Mucosa of stomach (tissue), 1 donor: ENCODE results near the gene PNCK.

Experiments used
- H3K27me3 ChIP-seq: one replicate; pipeline ENCODE4 v1.7.0; 2013; ENCODE audit warnings: mild to moderate bottlenecking, low read length; ENCODE audit not compliant: control insufficient read depth, insufficient read depth
- H3K36me3 ChIP-seq: one replicate; pipeline ENCODE4 v1.7.0; 2013; ENCODE audit warnings: low read length; ENCODE audit not compliant: control insufficient read depth, insufficient read depth
- H3K4me1 ChIP-seq: one replicate; pipeline ENCODE4 v1.7.0; 2013; ENCODE audit warnings: mild to moderate bottlenecking, low read length; ENCODE audit not compliant: control insufficient read depth, insufficient read depth
- H3K4me3 ChIP-seq: one replicate; pipeline ENCODE4 v1.7.0; 2013; ENCODE audit warnings: low read length
- H3K9ac ChIP-seq: one replicate; pipeline ENCODE4 v1.7.0; 2013; ENCODE audit warnings: mild to moderate bottlenecking, low read length, moderate library complexity
- H3K9me3 ChIP-seq: one replicate; pipeline ENCODE4 v1.7.0; 2013; ENCODE audit warnings: mild to moderate bottlenecking, low read length, moderate library complexity; ENCODE audit not compliant: control insufficient read depth
- donor health status: Pancreatic carcinoma.

Gene PNCK

GRCh38 chrX:153671589-153672530 lies 1.8 kb downstream of the PNCK start:
- H3K9me3 ChIP-seq, result no peaks in the 10 kb centered on the region
- H3K4me1 ChIP-seq, result no peaks in the 10 kb centered on the region
- H3K27me3 ChIP-seq, result peaks cover 13% of the 10 kb centered on the region
- H3K9ac ChIP-seq, result no peak overlapping the region
- H3K36me3 ChIP-seq, result no peaks in the 10 kb centered on the region
- no peak overlapping the region for H3K4me3 ChIP-seq

- peaks cover 13% of the 10 kb centered on the region for H3K27me3 ChIP-seq
- no peaks in the 10 kb centered on the region for H3K36me3 ChIP-seq
Measured at GRCh38 chrX:153670748-153671588, 2.6 kb downstream of the PNCK start.

GRCh38 chrX:153669901-153670731 lies 3.5 kb downstream of the PNCK start:
- H3K27me3 ChIP-seq, result peaks cover 13% of the 10 kb centered on the region
- no peaks in the 10 kb centered on the region for H3K9me3 ChIP-seq
- no peaks in the 10 kb centered on the region for H3K36me3 ChIP-seq
- no peaks in the 10 kb centered on the region for H3K4me1 ChIP-seq
- no peak overlapping the region for H3K9ac ChIP-seq
- H3K4me3 ChIP-seq, result no peak overlapping the region

More at GRCh38 chrX:153670748-153671588, 2.6 kb downstream of the PNCK start:
- H3K9me3 ChIP-seq, result no peaks in the 10 kb centered on the region
- H3K4me3 ChIP-seq, result no peak overlapping the region
- no peak overlapping the region for H3K9ac ChIP-seq
- H3K4me1 ChIP-seq, result no peaks in the 10 kb centered on the region

GRCh38 chrX:153669174-153669890 lies 4.3 kb downstream of the PNCK start:
- H3K9ac ChIP-seq, result no peak overlapping the region
- no peaks in the 10 kb centered on the region for H3K36me3 ChIP-seq
- no peak overlapping the region for H3K4me3 ChIP-seq
- no peaks in the 10 kb centered on the region for H3K9me3 ChIP-seq
- H3K4me1 ChIP-seq, result no peaks in the 10 kb centered on the region
- peaks cover 12% of the 10 kb centered on the region for H3K27me3 ChIP-seq

GRCh38 chrX:153668423-153669173 lies 5.0 kb downstream of the PNCK start:
- Histone ChIP-seq H3K36me3 (no peaks in the 10 kb centered on the region), H3K4me1 (no peaks in the 10 kb centered on the region), H3K27me3 (peaks cover 8% of the 10 kb centered on the region), H3K4me3 (no peak overlapping the region), H3K9ac (no peak overlapping the region), H3K9me3 (no peaks in the 10 kb centered on the region)

GRCh38 chrX:153667956-153668396 lies 5.6 kb downstream of the PNCK start:
- H3K4me3 ChIP-seq, result no peak overlapping the region
- H3K27me3 ChIP-seq, result peaks cover 5% of the 10 kb centered on the region

GRCh38 chrX:153667281-153667955 lies 6.2 kb downstream of the PNCK start:
- no peaks in the 10 kb centered on the region for H3K4me1 ChIP-seq
- peaks cover 3% of the 10 kb centered on the region for H3K27me3 ChIP-seq
- H3K36me3 ChIP-seq, result no peaks in the 10 kb centered on the region
- no peak overlapping the region for H3K4me3 ChIP-seq
- no peaks in the 10 kb centered on the region for H3K9me3 ChIP-seq
- H3K9ac ChIP-seq, result no peak overlapping the region

More at GRCh38 chrX:153667956-153668396, 5.6 kb downstream of the PNCK start:
- H3K4me1 ChIP-seq, result no peaks in the 10 kb centered on the region
- no peaks in the 10 kb centered on the region for H3K36me3 ChIP-seq
- no peak overlapping the region for H3K9ac ChIP-seq
- H3K9me3 ChIP-seq, result no peaks in the 10 kb centered on the region

- Histone ChIP-seq H3K4me1 (no peaks in the 10 kb centered on the region), H3K9me3 (no peaks in the 10 kb centered on the region), H3K4me3 (no peak overlapping the region), H3K27me3 (peaks cover 8% of the 10 kb centered on the region), H3K36me3 (no peaks in the 10 kb centered on the region), H3K9ac (no peak overlapping the region)
Measured at GRCh38 chrX:153665726-153666306, 7.8 kb downstream of the PNCK start.

- Histone ChIP-seq H3K9ac (no peak overlapping the region), H3K4me3 (no peak overlapping the region), H3K27me3 (peaks cover 8% of the 10 kb centered on the region), H3K9me3 (no peaks in the 10 kb centered on the region), H3K4me1 (no peaks in the 10 kb centered on the region), H3K36me3 (no peaks in the 10 kb centered on the region)
Measured at GRCh38 chrX:153662266-153662665, 11.3 kb downstream of the PNCK start.

- H3K9me3 ChIP-seq, result no peaks in the 10 kb centered on the region
- H3K36me3 ChIP-seq, result no peaks in the 10 kb centered on the region
- peaks cover 8% of the 10 kb centered on the region for H3K27me3 ChIP-seq
- no peaks in the 10 kb centered on the region for H3K4me1 ChIP-seq
- H3K9ac ChIP-seq, result no peak overlapping the region
- no peak overlapping the region for H3K4me3 ChIP-seq
Measured at GRCh38 chrX:153659268-153659667, 14.3 kb downstream of the PNCK start.
